Duodenal mucosa (tissue), 2 donors: Measurements from ENCODE around the gene OLFML2A.

Source experiments
- H3K27ac ChIP-seq: one replicate; pipeline ENCODE4 v1.7.0; 2013; ENCODE audit warnings: low read depth, low read length
- H3K27me3 ChIP-seq, 2 donors: one replicate each; pipeline ENCODE4 v1.7.0; 2013; ENCODE audit warnings: low read length in 2 of 2, control low read depth in 1 of 2; ENCODE audit not compliant: insufficient read depth in 2 of 2, control insufficient read depth in 1 of 2
- H3K36me3 ChIP-seq, 2 donors: one replicate each; pipeline ENCODE4 v1.7.0; 2013; ENCODE audit warnings: low read length in 2 of 2, control low read depth in 1 of 2; ENCODE audit not compliant: insufficient read depth in 2 of 2, control insufficient read depth in 1 of 2
- H3K4me1 ChIP-seq, 2 donors: one replicate each; pipeline ENCODE4 v1.7.0; 2013; ENCODE audit warnings: low read length in 2 of 2, control low read depth in 1 of 2; ENCODE audit not compliant: insufficient read depth in 2 of 2, control insufficient read depth in 1 of 2
- H3K4me3 ChIP-seq, 2 donors: one replicate each; pipeline ENCODE4 v1.7.0; 2013; ENCODE audit warnings: low read length in 2 of 2, low read depth in 1 of 2
- H3K9ac ChIP-seq, 2 donors: one replicate each; pipeline ENCODE4 v1.7.0; 2013; ENCODE audit warnings: low read length in 2 of 2, low read depth in 1 of 2
- H3K9me3 ChIP-seq, 2 donors: one replicate each; pipeline ENCODE4 v1.7.0; 2013; ENCODE audit warnings: low read length in 2 of 2, control low read depth in 1 of 2; ENCODE audit not compliant: control insufficient read depth in 1 of 2

The OLFML2A gene

GRCh38 chr9:124743686-124744348 lies 33.1 kb upstream of the OLFML2A start:
- Histone ChIP-seq H3K27me3 (no peaks in the 10 kb centered on the region), H3K27ac (no peak overlapping the region), H3K36me3 (no peaks in the 10 kb centered on the region)

GRCh38 chr9:124747065-124747464 lies 29.9 kb upstream of the OLFML2A start:
- Histone ChIP-seq H3K9ac (no peak overlapping the region), H3K36me3 (no peaks in the 10 kb centered on the region), H3K4me3 (no peak overlapping the region), H3K27me3 (no peaks in the 10 kb centered on the region), H3K9me3 (no peaks in the 10 kb centered on the region), H3K4me1 (peaks cover 0 to 6% of the 10 kb centered on the region in 2 donors), H3K27ac (no peak overlapping the region)

More at GRCh38 chr9:124743686-124744348, 33.1 kb upstream of the OLFML2A start:
- H3K9me3 ChIP-seq = no peaks in the 10 kb centered on the region
- peaks cover 0 to 6% of the 10 kb centered on the region in 2 donors for H3K4me1 ChIP-seq
- no peak overlapping the region for H3K4me3 ChIP-seq
- no peak overlapping the region for H3K9ac ChIP-seq

GRCh38 chr9:124749284-124749683 lies 27.6 kb upstream of the OLFML2A start:
- H3K4me1 ChIP-seq = no peaks in the 10 kb centered on the region
- H3K9ac ChIP-seq = no peak overlapping the region
- H3K36me3 ChIP-seq = no peaks in the 10 kb centered on the region
- no peaks in the 10 kb centered on the region for H3K9me3 ChIP-seq
- no peak overlapping the region for H3K4me3 ChIP-seq
- H3K27ac ChIP-seq = no peak overlapping the region
- no peaks in the 10 kb centered on the region for H3K27me3 ChIP-seq

- H3K27me3 ChIP-seq = no peaks in the 10 kb centered on the region
- no peak overlapping the region for H3K27ac ChIP-seq
- no peaks in the 10 kb centered on the region for H3K36me3 ChIP-seq
- H3K4me3 ChIP-seq = no peak overlapping the region
- no peaks in the 10 kb centered on the region for H3K4me1 ChIP-seq
- H3K9me3 ChIP-seq = no peaks in the 10 kb centered on the region
- no peak overlapping the region for H3K9ac ChIP-seq
Observed at GRCh38 chr9:124749781-124750180, 27.2 kb upstream of the OLFML2A start.

GRCh38 chr9:124752967-124753366 lies 24.0 kb upstream of the OLFML2A start:
- Histone ChIP-seq H3K36me3 (no peaks in the 10 kb centered on the region), H3K9me3 (no peaks in the 10 kb centered on the region)

GRCh38 chr9:124754289-124754688 lies 22.6 kb upstream of the OLFML2A start:
- H3K27ac ChIP-seq = no peak overlapping the region
- no peaks in the 10 kb centered on the region for H3K36me3 ChIP-seq
- peaks cover 0 to 10% of the 10 kb centered on the region in 2 donors for H3K4me1 ChIP-seq
- no peaks in the 10 kb centered on the region for H3K9me3 ChIP-seq
- H3K4me3 ChIP-seq = no peak overlapping the region
- H3K27me3 ChIP-seq = peaks cover 0 to 3% of the 10 kb centered on the region in 2 donors
- H3K9ac ChIP-seq = no peak overlapping the region

More at GRCh38 chr9:124752967-124753366, 24.0 kb upstream of the OLFML2A start:
- H3K4me1 ChIP-seq = peaks cover 0 to under 1% of the 10 kb centered on the region in 2 donors
- no peak overlapping the region for H3K27ac ChIP-seq
- H3K4me3 ChIP-seq = no peak overlapping the region
- H3K9ac ChIP-seq = no peak overlapping the region
- peaks cover 0 to 3% of the 10 kb centered on the region in 2 donors for H3K27me3 ChIP-seq

- Histone ChIP-seq H3K4me1 (peaks cover 0 to 10% of the 10 kb centered on the region in 2 donors), H3K27me3 (peaks cover 0 to 3% of the 10 kb centered on the region in 2 donors), H3K36me3 (no peaks in the 10 kb centered on the region), H3K9ac (no peak overlapping the region), H3K4me3 (no peak overlapping the region), H3K9me3 (no peaks in the 10 kb centered on the region), H3K27ac (no peak overlapping the region)
Observed at GRCh38 chr9:124755061-124755460, 21.9 kb upstream of the OLFML2A start.

- Histone ChIP-seq H3K27me3 (peaks cover 0 to 3% of the 10 kb centered on the region in 2 donors), H3K9ac (no peak overlapping the region), H3K4me3 (no peak overlapping the region), H3K27ac (no peak overlapping the region), H3K36me3 (no peaks in the 10 kb centered on the region), H3K4me1 (peaks cover 0 to 10% of the 10 kb centered on the region in 2 donors), H3K9me3 (no peaks in the 10 kb centered on the region)
Observed at GRCh38 chr9:124756011-124756410, 20.9 kb upstream of the OLFML2A start.

GRCh38 chr9:124757616-124758015 lies 19.3 kb upstream of the OLFML2A start:
- H3K36me3 ChIP-seq = no peaks in the 10 kb centered on the region
- peaks cover 0 to 10% of the 10 kb centered on the region in 2 donors for H3K4me1 ChIP-seq
- no peak overlapping the region for H3K9ac ChIP-seq
- no peak overlapping the region for H3K27ac ChIP-seq
- H3K27me3 ChIP-seq = peaks cover 0 to 3% of the 10 kb centered on the region in 2 donors
- no peak overlapping the region for H3K4me3 ChIP-seq
- no peaks in the 10 kb centered on the region for H3K9me3 ChIP-seq

GRCh38 chr9:124758061-124758460 lies 18.9 kb upstream of the OLFML2A start:
- H3K9me3 ChIP-seq = no peaks in the 10 kb centered on the region
- H3K36me3 ChIP-seq = no peaks in the 10 kb centered on the region
- H3K27ac ChIP-seq = no peak overlapping the region
- H3K4me1 ChIP-seq = peaks cover 0 to 10% of the 10 kb centered on the region in 2 donors
- no peak overlapping the region for H3K9ac ChIP-seq
- no peak overlapping the region for H3K4me3 ChIP-seq
- H3K27me3 ChIP-seq = peaks cover 0 to 3% of the 10 kb centered on the region in 2 donors
